CD4-positive, alpha-beta T cell treated with Interleukin-17A for 4 hours (primary cell): ENCODE measurements around the gene SIGLEC8.
"Not testable (repeated sequence)": the region's sequence is repeated elsewhere in the genome, so short reads cannot be mapped to it uniquely, and the experiment has no call there.

Experiments
- DNase-seq: peaks from one replicate; pipeline ENCODE4 v3.0.0-alpha.2; 2020; ENCODE audit warnings: mixed read lengths

SIGLEC8 gene

DNA sequence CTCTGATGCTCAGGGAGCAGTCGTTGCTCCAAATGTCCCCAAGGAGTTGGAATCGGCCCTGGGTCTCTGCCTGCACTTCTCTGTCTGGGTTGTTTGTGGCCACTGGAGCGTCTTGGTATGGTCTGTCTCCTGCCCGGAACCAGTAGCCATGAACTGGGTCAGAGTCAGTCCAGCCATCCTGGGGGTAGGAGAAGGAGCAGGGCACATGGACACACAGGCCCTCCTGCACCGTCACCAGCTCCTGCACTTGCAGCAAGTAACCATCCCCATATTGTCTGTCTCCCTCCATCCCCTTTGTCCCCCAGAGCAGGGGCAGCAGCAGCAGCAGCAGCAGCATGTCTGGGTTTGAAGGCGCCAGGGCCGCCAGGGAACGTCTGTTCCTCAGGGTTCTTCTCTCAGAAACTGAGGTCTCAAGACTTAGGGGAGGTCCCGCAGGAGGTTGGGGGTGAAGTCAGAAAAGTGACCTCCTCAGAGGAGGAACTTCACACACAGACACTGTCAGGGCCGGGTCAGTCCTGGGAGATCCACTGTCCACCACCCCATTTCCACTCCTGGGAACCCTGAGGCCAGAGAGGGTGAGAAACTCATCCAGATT is at the start of gene SIGLEC8:
SIGLEC8 (minus strand) TSS at position 404 of the 595 bp plus-strand sequence; CDS start at position 337, 67 bp downstream.
- no peak for DNase-seq

DNA sequence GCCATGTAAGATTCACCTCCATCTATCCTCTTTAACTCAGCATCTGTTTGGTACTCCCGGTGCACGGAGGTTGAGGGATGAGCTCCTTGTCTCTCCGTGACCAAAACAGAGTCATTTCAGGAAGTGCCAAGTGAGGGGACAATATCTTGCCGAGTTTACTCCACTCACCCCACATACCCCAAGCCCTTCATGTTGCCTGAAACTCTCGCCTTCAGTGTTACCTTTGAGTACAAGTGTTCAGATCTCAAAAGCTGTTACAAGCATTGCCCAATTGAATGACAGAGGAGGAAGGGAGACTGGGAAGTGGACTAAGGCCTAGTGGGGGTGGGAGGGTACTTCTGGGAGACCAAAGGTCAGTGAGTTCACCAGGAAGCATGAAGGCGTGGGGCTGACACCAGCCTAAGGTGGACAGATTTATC is 49.4 kb upstream of the SIGLEC8 start:
- no peak for DNase-seq

- no peak for DNase-seq
These were observed 48.9 kb upstream of the SIGLEC8 start for GRCh38 chr19:51507192-51507591.

DNA sequence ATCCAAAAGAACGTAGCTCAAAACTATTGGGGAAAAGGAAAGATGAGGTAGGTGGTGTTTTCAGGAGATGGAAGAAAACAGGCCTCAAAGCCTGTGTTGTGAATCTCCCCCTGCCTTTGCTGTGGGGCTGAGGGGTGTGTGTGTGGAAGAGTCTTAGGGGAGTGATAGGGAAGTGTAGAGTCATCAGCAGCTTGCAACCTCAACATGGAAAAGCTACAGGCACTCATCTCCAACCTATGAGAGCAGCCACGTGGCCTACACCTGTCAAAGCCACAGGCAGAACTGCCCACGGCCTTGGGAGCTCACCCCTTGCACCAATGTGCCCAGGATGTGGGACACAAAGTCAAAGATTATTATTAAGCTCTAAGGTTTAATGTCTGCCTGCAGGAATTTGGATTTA is 47.6 kb upstream of the SIGLEC8 start:
- DNase-seq: no peak

- no peak for DNase-seq
These were observed 45.6 kb upstream of the SIGLEC8 start for GRCh38 chr19:51503896-51504295.

GRCh38 chr19:51503286-51503817 is 45.1 kb upstream of the SIGLEC8 start:
- no peak for DNase-seq

DNA sequence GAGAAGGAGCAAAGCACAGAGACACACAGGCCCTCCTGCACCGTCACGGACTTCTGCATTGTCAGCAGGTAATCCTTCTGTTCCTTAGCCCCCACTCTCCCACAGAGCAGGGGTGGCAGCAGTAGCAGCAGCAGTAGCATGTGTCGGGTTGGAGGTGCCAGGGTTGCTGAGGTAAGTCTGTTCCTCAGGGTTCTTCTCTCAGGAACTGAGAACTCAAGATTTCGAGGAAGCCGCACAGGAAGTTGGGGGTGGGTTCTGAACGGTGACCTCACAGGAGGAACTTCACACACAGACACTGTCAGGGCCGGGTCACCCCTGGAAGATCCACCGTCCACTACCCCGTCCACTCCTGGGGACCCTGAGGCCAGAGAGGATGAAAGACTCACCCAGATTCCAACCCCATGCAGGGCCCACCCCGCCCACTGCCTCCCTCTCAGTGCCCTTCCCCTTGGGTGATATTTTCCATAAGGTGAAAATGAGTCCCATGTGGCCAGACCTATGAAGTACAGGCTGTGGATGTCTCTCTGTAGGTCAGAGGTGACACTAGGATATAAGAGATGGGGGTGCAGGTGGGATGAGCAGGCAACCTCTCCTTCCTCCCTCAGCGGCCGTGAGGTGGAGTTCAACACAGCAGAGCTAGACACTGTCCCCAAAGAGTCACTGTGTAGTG is 43.5 kb upstream of the SIGLEC8 start, which contains the start of gene SIGLEC12:
SIGLEC12 (minus strand) TSS at position 207 of the 670 bp plus-strand sequence; CDS start at position 140, 67 bp downstream.
- peak; percentile 4 for DNase-seq

GRCh38 chr19:51500931-51501330 is 42.7 kb upstream of the SIGLEC8 start:
- not testable (repeated sequence) for DNase-seq

GRCh38 chr19:51497666-51498065 is 39.4 kb upstream of the SIGLEC8 start:
- DNase-seq: no peak

DNA sequence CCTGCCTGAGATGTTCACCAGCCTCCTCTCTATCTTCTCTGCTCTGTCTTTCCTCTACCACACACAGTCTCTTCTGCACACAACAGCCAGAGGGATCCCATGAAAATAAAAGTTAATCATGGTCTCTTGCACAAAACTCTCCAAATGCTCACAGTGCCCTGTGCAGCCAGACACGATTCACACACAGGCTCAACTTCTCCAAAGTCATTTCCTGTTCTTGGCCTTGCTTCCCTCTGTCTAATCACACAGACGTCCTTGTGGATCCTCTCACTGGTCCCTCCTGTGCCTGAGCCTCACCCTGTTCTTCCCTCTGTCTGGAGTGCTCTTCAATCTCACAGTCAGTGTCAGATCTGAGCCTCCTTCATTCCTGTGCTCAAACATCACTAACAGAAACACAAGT is 35.5 kb upstream of the SIGLEC8 start:
- no peak for DNase-seq

- DNase-seq: no peak
These were observed 33.3 kb upstream of the SIGLEC8 start for GRCh38 chr19:51491586-51491985.

DNA sequence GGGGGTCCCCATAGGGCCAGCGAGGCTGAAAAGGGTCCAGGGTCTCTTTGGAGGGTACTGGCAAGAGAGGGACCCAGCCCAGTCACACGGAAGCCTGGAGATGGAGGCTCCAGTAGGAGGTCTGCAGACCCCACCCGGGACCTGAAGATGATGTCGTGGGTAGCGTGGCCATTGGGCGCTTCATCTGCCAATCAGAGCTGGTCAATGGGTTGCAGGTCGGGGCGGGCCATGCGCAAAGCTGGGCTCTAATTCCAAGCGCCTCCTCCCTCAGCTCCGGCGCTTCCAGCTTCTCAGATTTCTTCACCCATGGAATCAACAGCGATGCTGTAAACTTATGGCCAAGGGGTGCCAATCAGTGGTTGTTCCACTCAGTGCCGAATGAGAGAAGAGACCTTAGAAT is 32.4 kb upstream of the SIGLEC8 start:
- DNase-seq: no peak

DNA sequence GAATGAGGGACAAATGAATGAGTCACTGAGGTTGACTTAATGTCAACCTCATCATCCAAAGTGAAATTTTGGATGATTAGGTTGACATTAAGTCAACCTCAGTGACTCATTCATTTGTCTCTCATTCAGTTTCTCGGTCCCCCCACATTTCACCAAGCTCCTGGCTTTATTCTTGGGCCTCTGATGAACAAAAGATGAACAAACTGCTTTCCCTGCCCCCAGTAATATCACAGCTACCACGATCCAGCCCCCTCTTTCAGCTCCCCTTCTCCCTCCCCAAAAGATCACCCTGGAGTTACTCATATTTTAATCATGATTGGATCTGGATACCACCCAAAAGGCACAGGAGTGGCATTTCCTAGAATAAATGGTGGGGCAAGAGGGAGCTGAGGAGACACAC is 30.9 kb upstream of the SIGLEC8 start:
- DNase-seq: no peak

- no peak for DNase-seq
These were observed 30.2 kb upstream of the SIGLEC8 start for GRCh38 chr19:51488491-51488890.

GRCh38 chr19:51485960-51486660 is 27.9 kb upstream of the SIGLEC8 start:
- DNase-seq: no peak

- DNase-seq: no peak
These were observed 22.3 kb upstream of the SIGLEC8 start for GRCh38 chr19:51480590-51480989.

GRCh38 chr19:51479531-51480331 is 21.5 kb upstream of the SIGLEC8 start:
- DNase-seq: no peak

GRCh38 chr19:51478381-51479234 is 20.4 kb upstream of the SIGLEC8 start, which contains the start of gene CEACAM18:
TSS of gene CEACAM18 (plus strand) at chr19:51478539.
- DNase-seq: no peak

DNA sequence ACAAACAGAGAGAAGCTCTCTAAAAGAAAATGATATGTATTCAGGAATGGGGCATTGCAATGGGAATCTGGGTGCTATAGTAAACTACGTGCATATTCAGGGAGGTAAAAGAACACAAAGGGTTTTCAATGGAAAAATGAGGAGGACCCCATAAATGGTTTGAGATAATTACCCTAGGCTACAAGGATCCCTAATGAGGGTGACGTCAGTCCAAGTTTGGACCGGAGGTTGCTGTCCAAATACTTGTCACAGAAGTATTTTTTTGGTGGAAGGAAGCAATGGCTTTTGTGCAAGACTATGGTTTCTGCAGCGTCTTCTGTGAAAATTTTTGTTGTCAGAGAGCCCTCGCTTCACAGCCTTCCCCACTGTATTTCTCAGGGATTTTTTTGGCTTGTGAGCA is 19.1 kb upstream of the SIGLEC8 start:
- no peak for DNase-seq

DNA sequence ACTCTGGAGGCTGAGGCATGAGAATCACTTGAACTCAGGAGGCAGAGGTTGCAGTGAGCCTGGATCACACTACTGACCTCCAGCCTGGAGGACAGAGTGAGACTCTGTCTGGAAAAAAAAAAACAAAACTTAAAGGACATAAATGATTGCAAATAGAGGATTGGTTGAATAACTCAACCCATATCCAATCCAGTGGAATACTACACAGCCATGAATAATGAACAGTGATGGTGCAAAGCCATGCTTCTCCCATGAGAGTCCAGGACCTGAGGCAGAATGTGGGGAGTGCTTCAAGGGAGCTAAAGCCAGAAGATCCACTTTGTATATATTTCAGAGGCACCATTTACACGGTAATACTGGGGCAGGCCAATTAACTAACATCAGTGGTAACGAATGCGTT is 17.9 kb upstream of the SIGLEC8 start:
- DNase-seq: no peak

DNA sequence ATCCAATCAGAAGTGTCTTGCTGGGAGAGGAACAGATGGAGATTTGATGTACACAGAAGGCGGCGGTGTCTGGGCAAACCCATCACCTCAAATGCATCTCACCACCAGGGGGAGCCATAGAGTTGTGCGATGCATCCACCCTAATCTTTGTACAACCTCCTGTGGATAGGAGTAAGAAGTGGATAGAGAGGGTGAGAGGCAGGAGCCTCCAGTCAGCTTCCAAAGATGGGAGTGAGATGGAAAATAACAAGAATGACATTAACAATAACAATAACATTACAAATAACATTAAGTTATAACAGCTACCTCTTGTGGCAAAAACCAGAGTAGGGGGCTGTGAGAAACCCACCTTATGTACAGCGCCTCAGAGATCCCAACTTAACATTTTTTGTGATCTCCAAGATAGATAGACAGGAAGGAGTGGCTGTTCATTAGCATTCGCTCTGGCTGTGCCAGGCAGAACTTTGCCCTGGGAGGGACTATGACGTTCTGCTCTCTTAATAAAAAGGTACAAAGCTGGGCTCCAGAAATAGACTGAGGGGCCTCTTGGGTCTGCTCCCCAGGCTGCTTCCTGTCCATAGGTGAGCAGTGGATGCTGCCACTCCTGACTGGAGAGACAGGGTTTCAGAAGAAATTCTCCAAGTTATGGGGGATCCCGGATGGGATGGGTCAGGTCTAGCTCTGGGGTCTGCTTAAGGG is 14.9 kb upstream of the SIGLEC8 start:
- peak; percentile 87 for DNase-seq
